ENCODE data around the gene SPNS2.

Gene SPNS2, protein sequence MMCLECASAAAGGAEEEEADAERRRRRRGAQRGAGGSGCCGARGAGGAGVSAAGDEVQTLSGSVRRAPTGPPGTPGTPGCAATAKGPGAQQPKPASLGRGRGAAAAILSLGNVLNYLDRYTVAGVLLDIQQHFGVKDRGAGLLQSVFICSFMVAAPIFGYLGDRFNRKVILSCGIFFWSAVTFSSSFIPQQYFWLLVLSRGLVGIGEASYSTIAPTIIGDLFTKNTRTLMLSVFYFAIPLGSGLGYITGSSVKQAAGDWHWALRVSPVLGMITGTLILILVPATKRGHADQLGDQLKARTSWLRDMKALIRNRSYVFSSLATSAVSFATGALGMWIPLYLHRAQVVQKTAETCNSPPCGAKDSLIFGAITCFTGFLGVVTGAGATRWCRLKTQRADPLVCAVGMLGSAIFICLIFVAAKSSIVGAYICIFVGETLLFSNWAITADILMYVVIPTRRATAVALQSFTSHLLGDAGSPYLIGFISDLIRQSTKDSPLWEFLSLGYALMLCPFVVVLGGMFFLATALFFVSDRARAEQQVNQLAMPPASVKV

DNA sequence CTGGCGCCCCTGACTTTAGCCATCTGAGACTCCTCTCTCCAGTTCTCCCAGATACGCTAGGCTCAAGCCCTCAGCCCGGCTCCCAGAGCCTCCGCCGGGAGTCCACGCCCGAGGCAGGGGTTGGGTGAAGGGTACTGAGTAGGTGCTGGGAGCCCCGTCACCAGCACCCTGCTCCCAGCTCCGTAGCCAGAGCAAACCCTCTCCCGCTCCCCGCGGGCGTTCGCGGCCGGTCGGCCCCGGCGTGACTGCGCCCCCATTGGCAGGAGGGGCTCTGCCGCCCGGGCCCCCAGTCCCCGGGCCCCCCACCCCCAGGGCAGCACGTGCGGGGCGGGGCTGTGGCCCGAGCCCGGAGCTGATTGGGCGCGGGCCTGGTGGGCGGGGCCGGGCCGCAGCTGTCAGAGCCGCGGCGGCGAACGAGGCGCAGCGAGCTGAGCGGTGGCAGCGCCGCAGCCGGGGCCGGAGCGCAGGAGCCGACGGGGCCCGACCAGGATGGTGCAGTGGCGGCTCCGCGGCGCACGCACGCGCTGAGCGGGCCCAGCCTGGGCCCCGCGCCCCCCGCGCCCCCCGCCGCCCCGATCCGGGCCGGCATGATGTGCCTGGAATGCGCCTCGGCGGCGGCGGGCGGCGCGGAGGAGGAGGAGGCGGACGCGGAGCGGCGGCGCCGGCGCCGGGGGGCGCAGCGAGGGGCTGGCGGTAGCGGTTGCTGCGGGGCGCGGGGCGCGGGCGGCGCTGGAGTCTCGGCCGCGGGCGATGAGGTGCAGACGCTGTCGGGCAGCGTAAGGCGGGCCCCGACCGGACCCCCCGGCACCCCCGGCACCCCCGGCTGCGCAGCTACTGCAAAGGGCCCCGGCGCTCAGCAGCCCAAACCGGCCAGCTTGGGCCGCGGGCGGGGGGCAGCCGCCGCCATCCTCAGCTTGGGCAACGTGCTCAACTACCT, at the start of gene SPNS2:
TSS of gene SPNS2 (plus strand) at position 421 of the 937 bp plus-strand sequence. CDS start at position 588, 167 bp downstream.
- peak; percentile 13 for DNase-seq

DNA sequence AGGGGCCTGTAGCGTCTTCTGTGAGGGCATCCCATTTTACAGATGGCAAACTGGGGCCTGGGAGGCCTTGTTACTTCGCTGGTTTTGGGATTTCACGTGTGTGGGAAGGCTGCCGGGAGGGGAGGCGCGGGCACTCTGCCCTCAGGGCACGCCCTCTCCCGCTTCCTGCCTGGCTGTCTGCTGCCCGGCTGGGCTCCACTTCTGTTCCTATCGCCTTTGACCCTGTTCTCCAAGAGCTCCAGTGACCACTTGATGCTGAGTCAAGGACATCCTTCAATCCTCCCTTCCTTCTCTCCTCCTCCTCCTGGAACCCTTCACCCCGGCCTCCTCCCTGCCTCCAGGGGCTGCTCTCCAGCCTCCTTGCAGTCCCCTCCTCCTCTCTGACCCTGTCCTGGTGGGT, 48.9 kb upstream of the SPNS2 start:
- DNase-seq = no peak

DNA sequence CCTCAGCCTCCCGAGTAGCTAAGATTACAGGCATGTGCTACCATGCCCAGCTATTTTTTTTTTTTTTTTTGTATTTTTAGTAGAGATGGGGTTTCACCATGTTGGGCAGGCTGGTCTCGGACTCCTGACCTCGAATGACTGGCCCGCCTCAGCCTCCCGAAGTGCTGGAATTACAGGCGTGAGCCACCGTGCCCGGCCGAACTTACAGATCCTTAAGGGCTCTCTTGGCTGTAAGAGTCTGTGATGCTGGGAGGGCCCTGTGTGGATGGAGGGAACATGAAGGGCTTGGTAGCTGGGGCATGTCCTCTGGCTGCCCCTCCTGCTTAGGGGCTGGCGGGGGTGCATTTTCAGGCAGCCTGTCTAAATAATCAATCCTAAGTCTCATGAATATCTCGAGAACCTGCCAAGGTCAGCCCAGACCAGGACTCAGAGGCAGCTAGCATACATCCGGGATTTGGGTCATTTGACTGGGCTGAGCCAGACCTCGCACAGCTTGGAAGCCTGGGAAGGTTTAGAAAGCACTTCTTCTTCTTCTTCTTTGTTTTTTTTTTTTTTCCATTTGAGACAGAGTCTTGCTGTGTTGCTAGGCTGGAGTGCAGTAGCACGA, 47.9 kb upstream of the SPNS2 start:
- no peak for DNase-seq

DNA sequence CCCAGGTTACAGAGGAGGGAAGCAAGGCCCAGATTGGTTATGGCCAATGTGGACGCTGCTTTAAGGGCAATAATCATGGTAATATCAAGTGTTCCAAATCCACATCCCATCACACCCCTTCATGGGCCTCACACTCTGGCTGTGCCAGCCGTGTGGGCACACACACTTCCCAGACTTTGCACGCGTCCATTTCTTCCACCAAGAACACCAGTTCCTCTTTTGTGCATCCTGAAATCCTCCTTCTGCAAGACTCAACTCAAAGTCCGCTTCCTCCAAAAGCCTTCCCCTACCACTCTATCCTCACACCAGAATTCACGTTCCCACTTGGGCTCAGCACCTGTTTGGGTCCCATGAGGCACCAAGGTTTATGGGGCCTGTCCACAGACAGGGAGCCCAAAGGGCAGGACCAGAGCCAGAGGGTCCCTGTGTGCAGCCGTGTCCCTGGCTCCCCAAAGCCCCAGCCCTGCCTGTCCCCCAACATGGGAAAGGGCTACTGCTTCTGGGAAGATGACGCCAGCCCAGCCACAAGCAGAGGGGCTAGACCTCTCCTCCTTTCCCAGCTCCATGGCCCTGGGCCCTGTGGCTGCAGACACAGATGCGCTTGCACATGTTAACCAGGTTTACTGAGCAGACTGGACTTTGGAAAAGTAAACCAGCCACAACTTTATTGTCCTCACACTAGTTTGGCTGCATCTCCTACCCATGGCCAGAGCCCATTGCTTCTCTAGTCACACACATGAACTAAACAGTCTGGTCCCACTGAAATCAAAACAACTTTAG, 44.7 kb upstream of the SPNS2 start:
- DNase-seq = no peak

DNA sequence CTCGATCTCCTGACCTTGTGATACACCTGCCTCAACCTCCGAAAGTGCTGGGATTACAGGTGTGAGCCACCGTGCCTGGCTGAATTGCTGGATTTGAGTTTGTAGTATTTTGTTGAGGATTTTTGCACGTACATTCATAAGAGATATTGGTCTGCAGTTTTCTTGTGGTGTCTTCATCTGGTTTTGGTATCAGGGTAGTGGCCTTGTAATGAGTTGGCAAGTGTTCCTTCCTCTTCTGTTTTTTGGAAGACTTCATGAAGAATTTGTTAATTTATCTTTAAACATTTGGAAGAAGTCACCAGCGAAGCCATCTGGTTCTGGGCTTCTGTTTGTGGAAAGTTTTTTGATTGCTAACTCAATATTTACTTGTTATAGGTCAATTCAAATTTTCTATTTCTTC, 38.0 kb upstream of the SPNS2 start:
- DNase-seq = no peak

DNA sequence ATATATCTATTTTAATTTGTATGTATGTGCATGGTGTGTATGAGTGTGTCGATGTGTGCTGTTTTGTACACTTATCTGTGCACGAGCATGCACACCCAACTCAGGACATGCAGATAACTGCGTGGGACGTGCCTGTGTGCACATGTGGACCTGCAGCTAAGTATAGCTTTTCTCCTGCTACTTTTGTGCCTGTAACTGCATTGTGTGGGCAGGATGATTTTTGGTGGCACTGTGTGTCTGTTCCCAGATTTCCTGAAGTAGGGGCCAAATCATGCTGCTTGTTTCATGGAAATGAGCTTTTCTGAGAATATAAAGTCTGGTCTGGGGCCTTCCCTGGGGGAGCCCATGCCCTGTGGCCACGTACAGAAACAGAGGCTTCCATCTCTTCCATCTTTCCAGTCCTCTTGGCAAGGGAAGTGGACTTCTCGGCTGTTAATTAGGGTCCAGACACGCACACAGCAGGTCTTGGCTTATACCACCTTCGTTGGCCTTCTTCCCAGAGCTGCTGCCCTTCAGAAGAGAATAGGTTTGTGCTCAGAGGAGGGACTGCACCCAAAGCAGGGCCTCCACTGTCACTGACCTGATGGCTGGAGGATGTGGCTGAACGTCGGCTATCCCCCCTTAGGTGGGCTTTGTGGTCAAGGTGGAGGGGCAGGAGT, 34.7 kb upstream of the SPNS2 start:
- DNase-seq = no peak

DNA sequence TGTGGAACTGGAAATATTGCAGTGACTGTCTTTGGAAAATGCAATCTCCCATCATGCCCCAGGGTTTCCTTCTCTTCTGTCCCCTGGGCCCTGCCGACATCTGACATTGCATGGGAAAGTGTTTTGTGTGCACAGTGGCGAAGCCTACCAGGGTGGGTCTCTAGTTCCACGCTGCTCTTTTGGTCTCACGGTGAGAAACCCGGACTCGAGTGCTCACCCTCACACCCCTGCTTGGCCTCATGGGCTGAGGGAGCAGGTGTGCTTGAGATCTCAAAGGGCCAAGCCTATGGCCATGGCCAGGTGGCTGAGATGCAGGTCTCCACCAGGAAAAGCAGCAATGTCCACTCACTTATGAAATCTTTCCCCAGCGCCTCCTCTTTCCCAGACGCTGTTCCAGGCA, 32.9 kb upstream of the SPNS2 start:
- no peak for DNase-seq

DNA sequence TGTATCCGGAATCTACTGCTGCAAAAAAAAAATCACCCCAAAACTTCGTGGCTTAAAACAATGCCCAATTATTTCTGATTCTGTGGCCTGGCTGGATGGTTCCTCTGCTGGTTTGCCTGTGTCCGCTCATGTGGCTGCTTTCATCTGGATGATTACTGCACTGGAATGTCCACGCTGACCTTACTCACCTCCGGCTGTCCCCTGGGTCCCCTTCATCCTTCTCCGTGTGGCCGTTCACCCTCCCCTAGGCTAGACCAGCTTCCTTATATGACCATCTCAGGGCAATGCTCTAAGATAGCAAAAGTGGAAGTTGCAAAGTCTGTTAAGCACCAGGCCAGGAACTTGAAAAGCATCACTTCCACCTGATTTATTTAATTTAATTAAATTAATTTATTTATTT, 31.4 kb upstream of the SPNS2 start:
- no peak for DNase-seq

DNA sequence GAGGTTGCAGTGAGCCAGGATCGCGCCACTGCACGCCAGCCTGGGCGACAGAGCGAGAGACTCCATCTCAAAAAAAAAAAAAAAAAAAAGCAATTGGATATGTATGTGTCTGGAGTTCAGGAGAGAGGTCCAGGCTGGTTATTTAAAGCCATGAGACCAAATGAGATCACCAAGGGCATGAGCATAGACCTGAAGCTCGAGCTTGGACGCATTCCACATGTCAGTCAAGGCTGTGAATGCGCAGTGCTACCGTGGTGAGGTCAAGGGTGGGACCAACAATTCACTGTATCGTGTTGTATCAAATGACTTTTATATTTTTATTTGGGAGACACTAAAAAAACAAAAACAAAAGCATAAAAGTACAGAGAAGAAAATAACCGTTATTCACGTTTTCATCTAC, 29.1 kb upstream of the SPNS2 start:
- DNase-seq = no peak

DNA sequence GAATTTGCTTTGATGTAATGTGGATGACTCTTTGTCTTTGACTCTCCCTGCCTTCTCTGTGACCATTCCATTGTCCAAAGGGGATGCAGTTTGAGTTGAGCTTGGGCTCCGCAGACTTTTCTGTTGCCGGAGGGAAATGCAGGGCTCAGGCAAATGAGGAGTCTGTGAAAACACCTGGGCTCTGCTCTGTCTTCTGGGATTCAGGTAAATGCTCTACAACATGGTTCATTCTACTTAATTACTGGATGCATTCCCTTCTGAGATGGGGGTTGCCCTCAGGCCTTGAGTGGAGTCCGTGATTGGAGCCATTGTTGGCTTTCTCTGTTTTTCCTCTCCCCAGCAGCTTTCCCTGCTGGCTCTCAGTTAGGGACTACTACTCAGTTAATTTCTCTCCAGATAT, 26.4 kb upstream of the SPNS2 start:
- DNase-seq = no peak

DNA sequence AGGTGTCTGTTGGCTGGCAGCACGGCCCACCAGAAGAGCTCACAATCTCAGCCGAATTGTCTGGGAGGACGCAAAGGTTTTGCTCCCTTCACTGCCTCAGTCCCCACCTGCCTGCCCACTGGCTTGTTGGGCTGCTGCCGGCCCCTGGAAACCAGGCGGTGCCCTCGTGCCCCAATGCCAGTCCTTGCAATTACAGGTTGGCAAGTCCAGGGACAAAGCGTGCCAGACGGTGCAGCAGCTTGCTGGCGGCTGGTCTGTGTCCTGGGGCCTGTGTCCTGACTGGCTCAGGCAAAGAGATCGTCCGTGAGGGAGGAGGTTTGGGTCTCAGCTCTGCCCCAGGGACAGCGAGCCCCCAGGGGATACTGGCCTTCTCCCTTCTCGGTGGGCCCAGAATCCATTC, 24.6 kb upstream of the SPNS2 start:
- DNase-seq = no peak

DNA sequence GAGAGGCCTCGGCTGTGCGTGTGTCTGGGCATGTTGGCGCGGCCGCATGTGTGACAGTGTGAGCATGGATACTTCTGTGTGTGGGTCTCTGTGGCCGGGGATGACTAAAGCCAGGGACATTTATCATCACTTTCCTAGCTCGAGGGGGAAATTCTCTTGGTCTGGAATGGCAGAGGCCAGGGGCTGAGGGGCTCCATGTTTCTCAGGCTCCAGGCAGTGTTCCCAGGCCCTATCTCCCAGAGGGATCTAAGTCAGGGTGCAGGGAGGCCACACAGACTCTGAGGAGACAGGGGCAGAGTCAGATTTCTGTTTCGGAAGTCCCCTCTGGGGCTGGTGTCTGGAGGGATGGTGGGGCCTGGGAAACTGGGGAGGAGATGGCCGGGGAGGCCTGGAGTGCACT, 23.7 kb upstream of the SPNS2 start:
- DNase-seq = no peak

DNA sequence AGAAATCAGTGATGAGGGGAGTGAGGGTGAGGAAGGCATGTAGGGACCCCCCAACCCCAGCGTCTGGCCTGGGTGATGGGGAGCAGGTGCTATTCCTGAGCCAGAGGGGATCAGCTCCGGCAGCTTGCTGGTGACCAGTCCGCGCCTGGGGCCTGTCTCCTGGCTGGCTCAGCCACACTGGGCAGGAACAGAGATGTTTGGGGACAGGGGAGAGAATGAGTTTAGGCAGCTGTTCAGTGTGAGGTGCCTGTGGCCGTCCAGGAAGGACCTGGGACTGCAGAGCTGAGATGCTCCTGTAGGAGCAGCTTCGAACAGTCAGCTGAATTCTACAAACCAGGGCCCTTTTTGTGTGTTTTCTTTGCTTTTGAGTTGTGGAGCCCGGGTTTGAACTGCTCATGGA, 23.2 kb upstream of the SPNS2 start:
- DNase-seq = no peak

DNA sequence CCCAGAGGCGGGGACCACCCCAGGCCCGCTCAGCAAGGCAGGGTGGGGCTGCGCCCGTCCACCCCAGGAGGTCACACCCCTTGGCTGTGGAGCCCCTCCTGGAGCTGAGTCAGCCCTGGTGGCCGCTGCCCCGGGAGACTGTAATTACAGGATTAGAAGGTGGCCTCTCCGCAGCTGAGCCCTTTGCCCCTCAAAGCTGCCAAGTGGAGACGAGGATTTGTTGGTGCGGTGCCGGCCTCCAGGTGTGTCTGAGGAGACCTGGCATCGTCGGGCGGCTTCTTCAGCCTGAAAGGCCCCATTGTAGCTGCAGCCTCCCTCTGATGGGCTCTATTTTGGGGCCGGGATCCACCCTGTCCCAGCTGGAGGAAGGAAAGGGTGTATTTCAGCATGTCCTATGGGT, 22.7 kb upstream of the SPNS2 start:
- DNase-seq = no peak

DNA sequence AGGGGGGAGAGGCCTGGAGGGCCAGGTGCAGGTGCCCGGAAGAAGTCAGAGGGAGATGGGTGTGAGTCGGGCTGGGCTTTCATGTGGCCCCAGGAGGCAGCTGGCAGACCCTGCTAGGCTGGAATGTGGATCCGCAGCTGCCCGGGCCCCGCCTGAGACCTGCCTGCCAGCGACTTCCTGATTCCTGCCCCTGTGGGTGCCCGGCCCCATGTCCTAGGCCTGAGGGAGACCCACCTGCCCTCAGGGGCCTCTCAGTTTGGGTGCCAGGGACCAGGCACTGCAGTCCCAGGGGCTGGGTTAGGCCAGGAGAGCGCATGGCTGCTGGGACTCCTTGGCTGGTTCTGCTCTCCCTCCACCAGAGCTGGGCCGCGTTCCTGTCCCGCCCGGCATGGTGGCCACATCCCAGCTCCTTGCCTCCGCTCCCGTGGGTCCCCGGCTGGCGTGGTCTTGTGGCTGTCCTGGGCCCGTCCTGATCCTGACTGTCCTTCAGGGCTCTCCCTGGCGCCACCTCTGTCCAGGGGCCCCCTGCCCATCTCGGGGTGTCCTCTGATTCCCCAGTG, 22.1 kb upstream of the SPNS2 start:
- no peak for DNase-seq

DNA sequence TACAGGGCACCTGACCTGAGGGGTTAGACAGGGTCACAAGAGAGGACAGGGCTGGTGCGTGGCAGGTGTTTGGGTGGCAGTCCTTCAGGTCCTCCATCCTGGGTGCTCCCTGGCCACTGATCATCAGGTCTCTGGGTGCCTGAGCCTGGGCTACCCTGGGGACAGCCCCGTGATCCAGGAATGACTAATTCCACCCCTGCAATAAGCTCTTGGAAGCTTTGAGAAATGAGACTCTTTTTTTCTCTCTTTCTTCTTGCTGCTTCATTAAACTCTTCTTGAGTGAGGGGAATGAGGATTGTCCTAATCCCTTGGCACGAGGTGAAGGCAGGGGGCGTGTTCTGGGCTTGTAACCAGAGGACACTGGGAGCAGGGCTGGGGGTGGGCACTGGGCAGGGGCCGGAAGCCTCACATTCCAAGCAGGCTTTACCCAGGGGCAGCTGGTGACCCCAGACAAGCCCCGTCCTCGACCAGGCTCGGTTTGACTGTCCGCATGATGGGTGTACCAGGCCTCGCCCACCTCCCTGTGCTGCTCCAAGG, 21.4 kb upstream of the SPNS2 start:
- no peak for DNase-seq

DNA sequence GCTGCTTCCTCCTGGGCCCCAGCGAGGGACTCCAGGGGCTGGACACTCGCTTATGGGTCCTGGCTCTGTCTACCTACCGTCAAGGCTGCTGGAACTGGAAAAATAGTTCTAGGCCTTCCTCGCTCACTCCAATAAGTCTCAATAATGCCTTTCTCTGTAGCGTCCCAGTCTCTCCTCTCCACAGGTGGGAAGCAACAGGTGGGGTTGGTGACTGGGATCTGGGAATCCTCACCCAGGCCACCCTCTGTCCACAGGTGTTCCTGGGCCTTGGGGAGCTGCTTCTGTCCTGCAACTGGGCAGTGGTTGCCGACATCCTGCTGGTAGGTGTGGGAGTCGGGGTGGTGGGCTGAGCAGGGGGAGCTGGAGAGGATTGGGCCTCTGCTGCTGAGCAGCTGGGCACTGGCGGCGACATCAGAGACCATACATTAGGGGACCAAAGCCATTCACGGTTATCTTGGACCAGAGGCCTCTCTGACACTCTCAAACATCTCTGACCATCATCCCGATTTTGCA, 20.3 kb upstream of the SPNS2 start:
- DNase-seq = no peak

DNA sequence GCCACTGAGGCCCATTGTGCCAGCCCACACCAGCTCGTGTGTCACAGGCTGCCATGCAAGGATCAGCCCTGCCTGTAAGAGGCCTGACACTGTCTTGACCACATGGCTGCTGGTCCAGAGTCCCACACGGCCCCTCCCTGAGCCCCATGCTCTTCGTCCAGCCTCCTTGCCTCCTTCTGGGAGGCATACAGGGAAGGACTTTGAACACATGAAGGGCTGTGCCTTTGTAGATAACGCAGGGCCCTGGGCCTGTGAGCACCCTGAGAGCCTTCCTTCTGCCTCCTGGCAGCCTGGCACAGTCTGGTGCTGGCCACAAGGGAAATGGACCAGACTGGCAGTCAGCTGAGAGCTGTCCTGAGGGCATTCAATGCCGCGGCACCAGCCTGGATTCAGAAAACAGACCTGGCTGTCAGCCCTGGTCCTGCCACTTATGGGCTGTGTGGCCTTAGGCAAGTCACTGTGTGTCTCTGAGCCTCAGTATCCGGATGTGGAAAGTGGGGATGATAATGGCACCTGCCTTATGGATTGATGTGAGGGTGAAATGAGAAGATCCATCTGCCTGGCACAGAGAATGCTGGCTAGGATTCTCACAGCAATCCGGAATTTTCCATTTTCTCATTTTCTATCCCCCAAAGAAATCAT, 19.2 kb upstream of the SPNS2 start:
- no peak for DNase-seq

DNA sequence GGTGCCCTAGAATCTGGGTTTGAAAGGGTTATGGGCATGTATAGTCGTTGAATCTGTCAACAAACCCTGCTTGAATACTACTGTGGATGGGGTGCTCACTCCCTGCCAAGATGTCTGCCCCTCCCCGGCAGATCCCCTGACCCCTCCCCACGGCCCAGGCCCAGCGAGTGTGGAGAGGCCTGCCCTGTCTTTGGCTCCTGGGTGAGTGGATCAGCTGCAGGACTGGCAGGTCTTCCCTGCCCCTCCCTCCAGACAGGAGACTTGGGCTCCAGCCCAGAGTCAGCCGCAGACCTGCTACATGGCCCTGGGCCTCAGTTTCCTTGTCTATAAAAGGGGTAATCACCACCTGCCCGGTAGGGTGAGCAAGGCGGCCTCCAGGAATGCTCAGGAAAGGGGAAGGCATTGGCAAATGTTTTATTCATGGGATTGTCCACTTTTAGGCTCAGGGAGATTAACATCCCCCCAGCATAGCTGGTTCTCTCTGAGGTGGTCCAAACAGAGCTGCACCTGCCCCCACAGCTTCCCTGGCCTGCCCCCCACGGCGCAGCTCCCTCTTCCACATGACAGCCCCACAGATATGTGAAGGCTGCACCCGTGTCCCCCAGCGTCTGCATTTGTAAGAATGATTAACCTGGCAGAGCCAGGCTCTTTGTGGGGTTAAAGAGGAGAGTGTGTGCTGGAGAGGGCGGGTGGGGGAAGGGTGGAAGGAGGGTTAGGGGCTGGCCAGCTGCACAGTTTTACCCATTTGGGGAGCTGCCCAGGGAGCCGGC, 18.5 kb upstream of the SPNS2 start:
- DNase-seq = no peak

Data from HCEC 1CT (cell line).